ENCODE data around the gene TUBG1. TPM values are rescaled to one million over a fixed set of nuclear protein-coding genes. Genes with fewer than 3 reads are reported as not detected.

Gene TUBG1
- polyA plus RNA-seq, 1 of the 3 experiments (the other 2 are of a cell fraction): 145 TPM

- H2AFZ ChIP-seq (ENCODE audit: low read depth): no peak overlapping the region
- ChIA-PET CTCF (interaction anchor here (0.6 to 4.8 kb wide), 4 partner anchors 14 to 66 kb away, joined by 3 to 48 read pairs (median 4); partner anchors contain the start of genes CCR10 and PLEKHH3), POLR2A (interaction anchor here (1.1 kb wide), 1 partner anchor 42 kb away, joined by 3 read pairs; no protein-coding TSS in a partner anchor)
- H3K4me1 ChIP-seq (ENCODE audit: control insufficient read depth in 1 of 2, insufficient read depth in 2 of 2, low read depth in 1 of 2, low read length in 1 of 2): peaks cover 0 to 5% of the 10 kb centered on the region in 2 experiments; a peak in 2 of 4 replicates
- H3K9ac ChIP-seq: no peak overlapping the region
- no peaks in the 10 kb centered on the region for H3K27me3 ChIP-seq (ENCODE audit: insufficient read depth)
- H3K4me3 ChIP-seq (ENCODE audit: low read depth in 2 of 2, low read length in 1 of 2): no peak overlapping the region
- peaks cover 8% of the 10 kb centered on the region; the same call in 1 of the 2 replicates for H4K20me1 ChIP-seq (ENCODE audit: insufficient read depth)
- peaks cover 36% of the 10 kb centered on the region for H3K79me2 ChIP-seq (ENCODE audit: insufficient read depth)
- TF ChIP-seq RFX5 (IDR thresholded peaks at IDR 0.05; ENCODE audit: low read length) (no peak), SIN3A (IDR thresholded peaks at IDR 0.05; ENCODE audit: borderline replicate concordance, low read depth, low read length) (no peak), RXRA (IDR thresholded peaks at IDR 0.05; ENCODE audit: borderline replicate concordance, low read depth) (no peak), IRF3 (IDR thresholded peaks at IDR 0.05; ENCODE audit: low read depth, low read length) (no peak), GATA2 (CRISPR knock-in tag; IDR thresholded peaks at IDR 0.05) (no peak), POLR2AphosphoS5 (IDR thresholded peaks at IDR 0.05; ENCODE audit: low read depth, low read length) (no peak), PBX3 (IDR thresholded peaks at IDR 0.05) (no peak), MAX (IDR thresholded peaks at IDR 0.05; ENCODE audit: low read depth) (no peak), YY1 (IDR thresholded peaks at IDR 0.05; ENCODE audit: low read depth) (no peak), FOXJ3 (CRISPR knock-in tag; IDR thresholded peaks at IDR 0.05) (no peak), ZBTB33 (IDR thresholded peaks at IDR 0.05; ENCODE audit: borderline replicate concordance, low read depth) (no peak), RCOR1 (IDR thresholded peaks at IDR 0.05; ENCODE audit: low read length) (no peak), REST (IDR thresholded peaks at IDR 0.05; ENCODE audit: low read depth, low read length) (no peak), USF1 (IDR thresholded peaks at IDR 0.05; ENCODE audit: borderline replicate concordance, low read depth) (no peak), FOSL2 (IDR thresholded peaks at IDR 0.05; ENCODE audit: borderline replicate concordance, low read depth) (no peak)
- peaks cover 7% of the 10 kb centered on the region for H3F3A ChIP-seq (replicated peaks; ENCODE audit: insufficient read depth)
- DNase-seq: no peak
- H3K36me3 ChIP-seq (replicated peaks in 1 of 2; ENCODE audit: control insufficient read depth in 1 of 2, insufficient read depth in 2 of 2, low read length in 1 of 2): peaks cover 34 to 41% of the 10 kb centered on the region in 2 experiments
- no peak overlapping the region for H3K4me2 ChIP-seq
- H3K9me2 ChIP-seq: no peaks in the 10 kb centered on the region
- WGBS (ENCODE audit: low lambda C conversion rate): 88% methylated on average over 4 of the region's 4 CpGs
- no peaks in the 10 kb centered on the region for H3K9me3 ChIP-seq
- no peak overlapping the region for H3K27ac ChIP-seq (ENCODE audit: low read depth in 2 of 2, low read length in 1 of 2)
Observed at GRCh38 chr17:42612013-42612412, 2.5 kb downstream of the TUBG1 start.

Measured in SK-N-SH (cell line).